Measurements from ENCODE around the gene BTBD6.
A peak's percentile ranks its signal among the peaks of the same experiment; 100 is the strongest.
"Not testable (repeated sequence)": the region's sequence is repeated elsewhere in the genome, so short reads cannot be mapped to it uniquely, and the experiment has no call there.

The BTBD6 gene

GRCh38 chr14:105273062-105273461, 24.7 kb downstream of the BTBD6 start:
- DNase-seq: no peak

GRCh38 chr14:105274637-105275036, 26.3 kb downstream of the BTBD6 start:
- no peak for DNase-seq

- DNase-seq: no peak
These were observed 27.1 kb downstream of the BTBD6 start for GRCh38 chr14:105275267-105275946.

- DNase-seq: not testable (repeated sequence)
These were observed 29.1 kb downstream of the BTBD6 start for GRCh38 chr14:105277448-105277847.

DNA sequence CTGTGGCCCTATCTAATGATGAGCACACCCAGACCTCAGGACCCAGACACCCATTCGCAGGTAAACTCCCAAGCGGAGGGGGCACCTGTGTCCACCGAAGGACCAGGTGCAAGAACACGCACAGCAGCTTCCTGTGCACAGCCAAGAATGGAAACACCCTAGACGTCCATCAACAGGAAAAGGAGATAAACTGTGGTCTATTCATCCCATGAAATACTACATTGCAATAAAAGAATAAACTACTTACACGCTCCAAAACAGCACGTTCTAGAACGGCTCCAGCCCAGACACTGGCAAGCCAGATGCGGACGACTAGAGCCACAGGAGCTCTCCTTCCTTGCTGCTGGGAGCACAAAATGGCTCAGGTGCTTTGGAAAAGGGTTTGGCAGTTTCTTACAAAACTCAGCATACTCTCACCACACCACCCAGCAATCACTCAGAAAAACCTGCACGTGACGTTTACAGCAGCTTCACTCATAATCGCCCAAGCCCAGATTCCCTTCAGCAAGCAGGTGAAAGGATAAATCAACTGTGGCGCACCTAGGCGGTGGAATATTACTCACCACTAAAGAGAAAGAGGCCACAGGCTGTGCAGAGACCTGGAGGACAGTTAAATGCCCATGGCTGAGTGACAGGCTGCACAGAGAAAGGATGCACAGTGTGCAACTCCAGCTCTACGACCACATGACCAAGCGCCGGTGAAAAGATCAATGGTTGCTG, 31.5 kb downstream of the BTBD6 start:
- no peak for DNase-seq

DNA sequence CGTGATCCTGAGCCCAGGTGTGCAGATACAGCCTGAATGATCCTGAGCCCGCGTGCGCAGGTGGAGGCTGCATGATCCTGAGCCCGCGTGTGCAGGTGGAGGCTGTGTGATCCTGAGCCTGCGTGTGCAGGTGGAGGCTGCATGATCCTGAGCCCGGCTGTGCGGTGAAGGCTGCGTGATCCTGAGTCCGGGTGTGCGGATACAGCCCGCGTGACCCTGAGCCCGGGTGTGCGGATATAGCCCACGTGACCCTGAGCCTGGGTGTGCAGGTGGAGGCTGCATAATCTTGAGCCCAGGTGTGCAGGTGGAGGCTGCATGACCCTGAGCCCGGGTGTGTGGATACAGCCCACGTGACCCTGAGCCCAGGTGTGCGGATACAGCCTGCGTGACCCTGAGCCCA, 32.2 kb downstream of the BTBD6 start:
- no peak for DNase-seq

GRCh38 chr14:105281371-105282097, 33.2 kb downstream of the BTBD6 start:
- DNase-seq: no peak

DNA sequence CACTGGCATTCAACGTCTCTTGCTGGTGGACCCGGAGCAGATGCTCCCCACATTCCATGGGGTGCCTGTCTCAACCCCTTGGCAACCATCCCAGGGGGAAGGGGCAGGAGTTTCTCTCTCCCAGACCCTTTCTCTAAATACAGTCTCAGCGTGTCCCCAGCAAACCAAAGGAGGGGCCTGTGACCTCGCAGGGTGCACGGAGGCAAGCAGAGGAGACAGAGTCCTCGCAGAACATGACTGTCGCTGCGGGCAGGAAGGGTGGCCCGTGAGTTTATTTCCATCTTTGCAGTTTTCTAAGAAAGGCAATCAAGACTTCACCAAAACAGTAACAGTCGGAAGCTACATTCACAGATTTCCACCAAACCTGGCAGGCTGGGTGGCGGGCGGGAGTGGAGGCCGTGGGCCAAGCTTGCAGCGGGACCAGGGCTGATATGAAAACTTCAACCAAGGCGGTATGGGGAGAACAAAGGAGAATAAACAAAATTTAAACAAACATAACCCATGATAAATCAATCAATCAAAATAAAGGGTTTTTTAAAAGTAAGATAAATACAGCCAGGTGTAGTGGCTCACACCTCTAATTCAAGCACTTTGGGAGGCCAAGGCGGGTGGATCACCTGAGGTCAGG, 33.9 kb downstream of the BTBD6 start:
- DNase-seq: no peak

DNA sequence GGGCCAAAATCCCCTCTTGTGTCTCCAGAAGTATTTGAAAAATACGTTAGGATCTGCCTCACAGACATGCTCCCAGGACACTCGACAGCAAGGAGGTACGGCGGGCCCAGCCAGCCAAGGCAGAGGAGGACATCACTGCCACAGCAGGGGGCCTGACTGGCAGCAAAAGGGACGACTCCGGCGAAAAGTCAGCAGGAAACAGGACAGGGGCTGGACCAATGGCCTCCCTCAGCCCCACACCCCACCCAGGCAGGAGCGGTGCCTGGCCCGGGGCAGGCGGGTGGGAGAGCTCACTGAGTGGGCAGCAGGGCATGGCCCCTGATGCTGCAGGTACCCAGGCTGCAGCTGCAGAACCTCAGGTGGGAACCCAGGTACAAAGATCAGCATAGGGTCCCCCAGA, 34.7 kb downstream of the BTBD6 start:
- no peak for DNase-seq

DNA sequence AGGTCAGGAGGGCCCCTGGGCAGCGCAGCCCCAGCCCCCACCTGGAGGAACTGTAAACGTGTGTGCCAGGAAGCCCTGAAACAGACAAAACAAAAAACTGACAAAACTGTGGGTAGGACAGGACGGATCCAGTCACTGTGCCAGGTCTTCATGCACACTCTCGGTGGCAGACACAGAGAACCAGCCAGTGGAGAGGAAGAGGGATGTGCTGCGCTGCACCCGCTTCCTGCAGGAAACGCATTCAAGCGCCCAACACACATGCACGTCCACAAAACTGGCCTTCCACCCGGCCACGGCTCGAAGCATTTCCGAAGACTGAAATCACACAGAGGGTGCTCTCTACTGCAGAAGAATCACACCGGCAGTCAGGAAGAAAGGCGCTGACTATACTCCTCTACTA, 35.6 kb downstream of the BTBD6 start:
- DNase-seq: no peak

DNA sequence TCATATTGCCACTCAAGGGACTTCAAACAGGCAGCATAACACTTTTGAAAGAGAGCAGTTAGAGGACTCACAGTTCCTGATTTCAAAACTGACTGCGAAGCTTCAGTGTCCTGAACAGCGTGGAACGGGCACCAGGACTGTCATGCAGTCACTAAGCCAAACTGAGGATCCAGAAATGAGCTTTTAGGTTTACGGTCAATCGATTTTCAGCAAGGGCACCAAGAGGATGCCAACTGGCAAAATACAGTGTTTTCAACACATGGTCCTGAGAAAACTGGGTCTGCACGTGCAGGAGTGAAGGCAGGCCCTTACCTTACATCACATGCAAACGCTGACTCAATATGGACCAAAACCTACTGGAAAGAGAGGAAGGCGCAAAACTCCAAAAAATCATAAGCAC, 36.8 kb downstream of the BTBD6 start:
- DNase-seq: no peak

DNA sequence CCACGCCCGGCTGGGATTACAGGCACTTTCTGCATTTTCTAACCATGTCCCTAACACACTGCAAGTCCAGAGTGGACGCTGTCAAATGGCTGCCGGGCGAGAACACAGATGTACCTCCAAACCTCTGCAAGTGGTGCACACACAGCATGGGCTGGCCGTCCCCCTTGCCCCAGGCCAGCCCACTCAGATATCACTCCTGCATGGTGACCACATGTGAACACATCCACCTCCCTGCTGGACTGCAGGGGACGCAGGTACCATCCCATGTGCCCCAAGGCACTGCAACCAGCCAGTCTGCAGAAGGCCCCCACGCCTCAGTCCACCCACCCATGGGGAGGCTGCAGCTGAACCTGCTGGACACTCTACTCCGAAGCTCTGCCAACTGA, 38.4 kb downstream of the BTBD6 start:
- DNase-seq: no peak

- no peak for DNase-seq
These were observed 39.1 kb downstream of the BTBD6 start for GRCh38 chr14:105287249-105288102.

DNA sequence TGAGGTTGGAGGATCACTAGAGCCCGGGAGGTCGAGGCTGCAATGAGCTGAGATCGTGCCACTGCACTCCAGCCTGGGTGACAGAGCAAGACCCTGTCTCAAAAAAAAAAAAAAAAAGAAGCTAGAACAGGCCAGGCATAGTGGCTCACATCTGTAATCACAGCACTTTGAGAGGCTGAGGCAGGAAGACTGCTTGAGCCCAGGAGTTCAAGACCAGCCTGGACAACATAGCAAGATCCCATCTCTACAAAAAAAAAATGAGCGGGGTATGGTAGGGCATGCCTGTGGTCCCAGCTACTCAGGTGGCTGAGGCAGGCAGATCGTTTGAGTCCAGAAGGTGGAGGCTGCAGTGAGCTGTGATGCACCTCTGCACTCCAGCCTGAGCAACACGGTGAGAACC, 40.6 kb downstream of the BTBD6 start:
- DNase-seq: not testable (repeated sequence)

- no peak for DNase-seq
These were observed 42.5 kb downstream of the BTBD6 start for GRCh38 chr14:105290621-105291346.

DNA sequence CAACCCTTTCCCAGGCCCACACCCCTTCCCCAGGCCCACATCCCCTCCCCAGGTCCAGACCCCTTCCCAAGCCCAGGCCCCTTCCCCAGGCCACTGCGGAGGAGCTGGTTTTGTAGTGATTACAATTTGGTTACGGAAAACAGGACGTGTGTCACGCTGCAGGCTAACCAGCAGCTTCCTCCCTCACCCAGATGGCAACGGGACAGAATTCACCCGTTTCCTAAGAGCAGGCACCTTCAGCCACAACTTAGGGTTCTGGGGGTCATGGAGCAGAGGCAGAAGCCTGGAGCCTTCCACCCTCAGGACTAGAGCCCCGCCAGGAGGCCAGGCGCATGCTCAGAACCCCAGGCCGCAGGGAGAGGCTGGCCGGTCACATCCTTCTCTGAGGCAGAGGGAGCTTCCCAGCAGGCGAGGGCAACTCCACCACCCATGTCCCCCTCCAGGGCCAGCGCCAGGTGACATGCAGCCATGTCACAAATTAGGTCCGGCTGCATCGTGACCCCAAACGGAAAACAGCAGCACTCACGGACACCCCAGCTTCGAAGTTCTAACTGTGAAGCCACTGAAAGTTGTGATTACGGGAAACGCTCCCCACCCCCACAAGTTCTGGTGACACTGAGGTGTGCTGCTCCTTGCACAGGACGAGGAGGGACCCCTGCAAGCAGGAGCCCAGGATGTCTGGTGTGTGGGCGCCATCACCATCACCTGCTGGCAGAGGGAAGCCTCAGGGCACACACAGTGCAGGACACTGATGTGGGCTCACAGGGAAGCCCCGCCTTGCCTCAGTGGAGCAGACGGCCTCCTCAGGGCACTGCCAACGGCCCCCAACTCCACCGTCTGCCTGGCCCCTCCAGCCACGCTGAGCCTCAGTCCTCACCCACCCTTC, 44.7 kb downstream of the BTBD6 start:
- no peak for DNase-seq

GRCh38 chr14:105294142-105294597, 45.8 kb downstream of the BTBD6 start:
- DNase-seq: peak; percentile 45

- not testable (repeated sequence) for DNase-seq
These were observed 49.0 kb downstream of the BTBD6 start for GRCh38 chr14:105297311-105297710.

DNA sequence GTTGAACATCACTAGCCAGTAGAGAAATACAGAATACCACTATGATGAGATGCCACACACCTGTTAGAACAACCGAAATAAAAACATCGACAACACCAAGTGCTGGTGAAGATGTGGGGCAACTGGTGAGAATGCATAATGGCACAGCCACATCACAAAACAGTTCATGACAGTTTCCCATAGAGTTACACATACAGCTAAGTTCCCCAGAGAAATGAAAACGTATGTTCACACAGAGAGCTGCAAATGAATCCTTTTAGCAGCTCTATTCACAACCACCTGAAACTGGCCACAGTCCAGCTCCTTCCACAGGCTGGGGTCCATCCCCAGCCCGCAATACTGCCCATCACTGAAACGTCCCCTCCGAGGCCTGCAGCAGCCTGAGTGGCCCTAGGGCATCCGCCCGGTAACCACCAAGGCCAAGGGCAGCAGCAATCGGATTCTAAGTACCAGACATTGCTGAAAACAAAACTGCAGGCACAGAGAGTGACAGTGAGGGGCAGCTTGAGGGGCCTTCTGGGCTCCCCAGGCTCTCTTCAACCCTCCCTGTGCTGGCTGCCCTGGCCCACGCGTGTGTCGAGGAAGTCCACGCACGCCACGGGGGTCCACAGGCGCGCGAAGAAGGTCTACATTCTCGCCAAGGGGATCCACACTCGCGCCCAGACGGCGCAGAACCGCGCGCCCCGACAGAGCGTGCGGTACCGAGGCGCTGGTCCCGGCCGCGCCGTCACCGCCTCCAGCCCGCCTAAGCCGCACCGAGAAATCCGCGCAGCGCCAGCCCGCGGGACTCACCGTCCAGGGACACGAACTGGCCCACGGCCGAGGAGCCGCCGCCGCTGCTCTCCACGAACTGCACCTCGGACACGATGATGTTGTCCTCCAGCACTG, 51.6 kb downstream of the BTBD6 start:
- DNase-seq: peak; percentile 29

Measured in stimulated activated CD4-positive, alpha-beta T cell treated with anti-CD3 and anti-CD28 coated beads, Interleukin-4, amount 100 ng/mL, for 1 hour (primary cell).